Ovary (tissue), 3 donors: ENCODE data around the gene TMEM121.
"Not testable (repeated sequence)": the region's sequence is repeated elsewhere in the genome, so short reads cannot be mapped to it uniquely, and the experiment has no call there.

Experiments used
- CTCF ChIP-seq, 3 donors: fragments of 450-650 bp in 2 of 3; fragments of 200-600 bp in 1 of 3; IDR thresholded peaks; one replicate each; pipeline versions ENCODE4 v1.5.1 to v1.8.0; 2016 to 2022; ENCODE audit warnings: antibody characterized with exemption in 3 of 3, mild to moderate bottlenecking in 1 of 3
- EP300 ChIP-seq: sonication (generic); formaldehyde crosslinking; IDR thresholded peaks from one replicate; pipeline ENCODE4 v1.6.1; 2017; ENCODE audit warnings: antibody characterized with exemption
- donor health status: DM: no; HTN: no; CAD: no.

GRCh38 chr14:105567164-105568103 is 41.1 kb downstream of the TMEM121 start:
- not testable (repeated sequence) for TF ChIP-seq EP300; CTCF (IDR thresholded peaks at IDR 0.05)
